B cell (primary cell): ENCODE results near the gene PTCD3.

Experiments used
- EZH2 ChIP-seq: IDR thresholded peaks from 2 replicates; pipeline ENCODE4 v1.6.1; 2012; ENCODE audit warnings: borderline replicate concordance, low read depth, mild to moderate bottlenecking, moderate library complexity, low read length; ENCODE audit not compliant: insufficient read depth, poor library complexity, severe bottlenecking
- TF ChIP-seq, protein P1 (sequence below): fragments of 200-600 bp; IDR thresholded peaks from one replicate; pipeline ENCODE4 v1.8.0; 2022; ENCODE audit warnings: antibody characterized with exemption, mild to moderate bottlenecking

DNA sequence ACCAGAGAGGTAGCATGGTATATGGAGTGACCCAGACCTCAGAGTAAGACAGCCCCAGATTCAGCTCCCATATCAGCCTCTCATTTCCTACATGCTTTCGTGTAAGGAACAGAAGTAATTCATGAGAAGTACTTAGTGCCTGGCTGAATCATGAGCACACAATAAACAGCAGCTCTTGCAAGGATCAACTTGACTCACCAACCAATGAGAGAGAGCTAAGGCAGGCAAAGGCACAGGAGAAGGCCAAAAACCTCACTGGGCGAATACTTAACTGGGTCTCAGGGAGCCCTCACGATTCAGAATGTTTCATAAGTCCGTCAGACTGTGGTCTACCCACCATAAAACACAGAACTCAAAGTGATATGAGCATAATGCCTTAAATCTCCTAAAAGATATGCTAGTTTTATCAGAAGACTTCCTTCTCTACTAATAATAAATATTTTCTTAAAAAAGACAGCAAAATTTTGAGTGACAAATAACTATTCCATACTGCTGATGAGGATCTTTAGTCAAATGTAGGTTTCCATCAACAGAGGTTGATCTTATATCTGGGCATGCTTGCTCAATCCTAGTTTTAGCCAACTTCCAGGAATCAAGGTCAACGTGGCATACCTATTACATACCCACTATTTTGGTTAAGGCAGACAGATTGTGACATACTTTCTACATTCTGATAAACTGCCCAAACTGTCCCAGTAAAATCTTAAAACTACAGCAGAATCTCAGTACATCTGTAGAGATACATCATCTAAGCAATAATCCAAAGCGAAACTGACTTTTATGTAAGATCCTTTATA, 54.3 kb downstream of the PTCD3 start:
- TF ChIP-seq, protein P1, sequence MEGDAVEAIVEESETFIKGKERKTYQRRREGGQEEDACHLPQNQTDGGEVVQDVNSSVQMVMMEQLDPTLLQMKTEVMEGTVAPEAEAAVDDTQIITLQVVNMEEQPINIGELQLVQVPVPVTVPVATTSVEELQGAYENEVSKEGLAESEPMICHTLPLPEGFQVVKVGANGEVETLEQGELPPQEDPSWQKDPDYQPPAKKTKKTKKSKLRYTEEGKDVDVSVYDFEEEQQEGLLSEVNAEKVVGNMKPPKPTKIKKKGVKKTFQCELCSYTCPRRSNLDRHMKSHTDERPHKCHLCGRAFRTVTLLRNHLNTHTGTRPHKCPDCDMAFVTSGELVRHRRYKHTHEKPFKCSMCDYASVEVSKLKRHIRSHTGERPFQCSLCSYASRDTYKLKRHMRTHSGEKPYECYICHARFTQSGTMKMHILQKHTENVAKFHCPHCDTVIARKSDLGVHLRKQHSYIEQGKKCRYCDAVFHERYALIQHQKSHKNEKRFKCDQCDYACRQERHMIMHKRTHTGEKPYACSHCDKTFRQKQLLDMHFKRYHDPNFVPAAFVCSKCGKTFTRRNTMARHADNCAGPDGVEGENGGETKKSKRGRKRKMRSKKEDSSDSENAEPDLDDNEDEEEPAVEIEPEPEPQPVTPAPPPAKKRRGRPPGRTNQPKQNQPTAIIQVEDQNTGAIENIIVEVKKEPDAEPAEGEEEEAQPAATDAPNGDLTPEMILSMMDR = no peak
- TF ChIP-seq EZH2 = no peak
